Ovary (tissue), 3 donors: ENCODE results near the gene LRRC9.

Experiments used
- CTCF ChIP-seq, 3 donors: fragments of 450-650 bp in 2 of 3; fragments of 200-600 bp in 1 of 3; IDR thresholded peaks; one replicate each; pipeline versions ENCODE4 v1.5.1 to v1.8.0; 2016 to 2022; ENCODE audit warnings: antibody characterized with exemption in 3 of 3, mild to moderate bottlenecking in 1 of 3
- EP300 ChIP-seq: sonication (generic); formaldehyde crosslinking; IDR thresholded peaks from one replicate; pipeline ENCODE4 v1.6.1; 2017; ENCODE audit warnings: antibody characterized with exemption
- POLR2A ChIP-seq: fragments of 450-650 bp; IDR thresholded peaks from one replicate; pipeline ENCODE4 v1.6.1; 2017; ENCODE audit warnings: antibody characterized with exemption, mild to moderate bottlenecking, moderate library complexity
- donor health status: DM: no; HTN: no; CAD: no.

GRCh38 chr14:59961518-59962062, 41.6 kb downstream of the LRRC9 start:
- no peak for TF ChIP-seq CTCF (IDR thresholded peaks at IDR 0.05)
- no peak for TF ChIP-seq POLR2A
- TF ChIP-seq EP300, result no peak
